ENCODE results near the gene CUX1. TPM values are rescaled to one million over a fixed set of nuclear protein-coding genes. Genes with fewer than 3 reads are reported as not detected.

Gene CUX1
- total RNA-seq, 1 donor from 2014 or later: 50.6 TPM

DNA sequence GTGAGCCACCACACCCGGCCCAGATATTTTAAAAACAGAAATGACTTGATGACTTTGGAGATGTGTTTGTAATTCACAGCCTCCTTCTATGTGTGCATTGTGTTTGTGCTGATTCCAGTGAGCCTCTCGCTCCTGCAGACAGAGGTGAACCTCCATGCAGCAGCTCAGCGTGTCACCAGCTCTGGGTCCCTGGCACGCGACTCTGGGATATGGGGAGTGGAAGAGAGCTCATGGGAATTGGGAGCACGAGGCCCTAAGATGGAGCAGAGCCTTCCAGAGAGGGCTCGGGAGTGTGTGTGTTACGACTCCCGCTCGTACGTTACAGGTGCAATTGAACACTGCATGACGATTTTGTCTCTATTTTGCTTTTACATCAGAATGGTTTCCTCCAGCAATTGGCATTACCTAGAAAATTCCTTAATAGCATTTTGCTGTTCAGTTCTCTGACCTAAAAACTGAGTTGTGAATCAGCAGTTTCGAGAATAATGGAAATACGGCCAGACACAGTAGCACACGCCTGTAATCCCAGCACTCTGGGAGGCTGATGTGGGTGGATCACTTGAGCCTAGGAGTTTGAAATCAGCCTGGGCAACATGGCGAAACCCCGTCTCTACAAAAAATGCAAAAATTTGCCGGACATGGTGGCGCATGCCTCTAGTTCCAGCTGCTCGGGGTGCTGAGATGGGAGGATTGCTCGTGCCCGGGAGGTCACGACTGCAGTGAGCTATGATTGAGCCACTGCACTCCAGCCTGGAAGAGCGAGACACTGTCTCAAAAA, 204.6 kb downstream of the CUX1 start:
- no peak overlapping the region for H2AFZ ChIP-seq (ENCODE audit: low read depth, low read length)
- no peaks in the 10 kb centered on the region for H3K9me3 Mint-ChIP-seq (ENCODE audit: unreplicated experiment)
- no peaks in the 10 kb centered on the region for H3K36me3 Mint-ChIP-seq (ENCODE audit: low read depth, unreplicated experiment)
- H3K27me3 Mint-ChIP-seq (ENCODE audit: low read depth, unreplicated experiment): no peaks in the 10 kb centered on the region
- H3K79me2 ChIP-seq (ENCODE audit: insufficient read depth, low read length): no peaks in the 10 kb centered on the region
- no peaks in the 10 kb centered on the region for H3K9me3 ChIP-seq (ENCODE audit: insufficient read depth, low read depth, low read length)
- H3K4me3 ChIP-seq (ENCODE audit: insufficient read depth, low read depth, low read length): no peak overlapping the region
- FAIRE-seq: no peak
- H3K4me3 Mint-ChIP-seq (ENCODE audit: unreplicated experiment): no peak overlapping the region
- peaks cover 27% of the 10 kb centered on the region for H4K20me1 ChIP-seq (ENCODE audit: insufficient read depth, low read length)
- no peaks in the 10 kb centered on the region for H3K36me3 ChIP-seq (ENCODE audit: insufficient read depth, low read length)
- H3K9ac ChIP-seq (ENCODE audit: low read length): no peak overlapping the region
- no peaks in the 10 kb centered on the region for H3K27me3 ChIP-seq (ENCODE audit: insufficient read depth, low read length)
- peaks cover 15% of the 10 kb centered on the region for H3K4me1 Mint-ChIP-seq (ENCODE audit: low read depth, unreplicated experiment)
- no peak overlapping the region for H3K27ac Mint-ChIP-seq (ENCODE audit: unreplicated experiment)
- H3K27ac ChIP-seq (ENCODE audit: low read depth, low read length): no peak overlapping the region
- no peak for DNase-seq (ENCODE audit: low read depth)
- peaks cover 3% of the 10 kb centered on the region for H3K4me1 ChIP-seq (ENCODE audit: insufficient read depth, low read length)
- no peak for TF ChIP-seq EZH2 (IDR thresholded peaks at IDR 0.05; ENCODE audit: insufficient read depth, low read length)
- no peak for TF ChIP-seq CTCF (IDR thresholded peaks at IDR 0.05; ENCODE audit: insufficient read depth, low read depth, low read length)
- no peak overlapping the region for H3K4me2 ChIP-seq (ENCODE audit: low read length)

- TF ChIP-seq EZH2 (IDR thresholded peaks at IDR 0.05; ENCODE audit: insufficient read depth, low read length) (no peak), CTCF (IDR thresholded peaks at IDR 0.05; ENCODE audit: insufficient read depth, low read depth, low read length) (no peak)
- no peak overlapping the region for H3K4me2 ChIP-seq (ENCODE audit: low read length)
- H3K4me3 Mint-ChIP-seq (ENCODE audit: unreplicated experiment): no peak overlapping the region
- H3K27ac Mint-ChIP-seq (ENCODE audit: unreplicated experiment): peak overlapping the region; percentile 7
- DNase-seq (ENCODE audit: low read depth) (no peak), FAIRE-seq (no peak)
- H3K27ac ChIP-seq (ENCODE audit: low read depth, low read length): no peak overlapping the region
- H3K27me3 Mint-ChIP-seq (ENCODE audit: low read depth, unreplicated experiment): no peaks in the 10 kb centered on the region
- no peak overlapping the region for H3K9ac ChIP-seq (ENCODE audit: low read length)
- no peak overlapping the region for H2AFZ ChIP-seq (ENCODE audit: low read depth, low read length)
- no peaks in the 10 kb centered on the region for H3K79me2 ChIP-seq (ENCODE audit: insufficient read depth, low read length)
- H3K4me1 Mint-ChIP-seq (ENCODE audit: low read depth, unreplicated experiment): peaks cover 15% of the 10 kb centered on the region
- no peaks in the 10 kb centered on the region for H3K9me3 Mint-ChIP-seq (ENCODE audit: unreplicated experiment)
- peaks cover 28% of the 10 kb centered on the region for H4K20me1 ChIP-seq (ENCODE audit: insufficient read depth, low read length)
- no peaks in the 10 kb centered on the region for H3K27me3 ChIP-seq (ENCODE audit: insufficient read depth, low read length)
- peaks cover 3% of the 10 kb centered on the region for H3K4me1 ChIP-seq (ENCODE audit: insufficient read depth, low read length)
- H3K36me3 Mint-ChIP-seq (ENCODE audit: low read depth, unreplicated experiment): peaks cover under 1% of the 10 kb centered on the region
- no peak overlapping the region for H3K4me3 ChIP-seq (ENCODE audit: insufficient read depth, low read depth, low read length)
- H3K9me3 ChIP-seq (ENCODE audit: insufficient read depth, low read depth, low read length): no peaks in the 10 kb centered on the region
- H3K36me3 ChIP-seq (ENCODE audit: insufficient read depth, low read length): peaks cover 3% of the 10 kb centered on the region
These were observed 206.8 kb downstream of the CUX1 start for GRCh38 chr7:102024005-102024768.

All from astrocyte (in vitro differentiated cells and primary cell).